GF-D8 (cell line): Measurements from ENCODE around the gene ANKRD22.

Experiments
- DNase-seq: peaks from one replicate; lab custom pipeline; 2025; lab: John Stamatoyannopoulos, UW

ANKRD22 gene

GRCh38 chr10:88800152-88801125 lies 51.2 kb downstream of the ANKRD22 start:
- no peak for DNase-seq

DNA sequence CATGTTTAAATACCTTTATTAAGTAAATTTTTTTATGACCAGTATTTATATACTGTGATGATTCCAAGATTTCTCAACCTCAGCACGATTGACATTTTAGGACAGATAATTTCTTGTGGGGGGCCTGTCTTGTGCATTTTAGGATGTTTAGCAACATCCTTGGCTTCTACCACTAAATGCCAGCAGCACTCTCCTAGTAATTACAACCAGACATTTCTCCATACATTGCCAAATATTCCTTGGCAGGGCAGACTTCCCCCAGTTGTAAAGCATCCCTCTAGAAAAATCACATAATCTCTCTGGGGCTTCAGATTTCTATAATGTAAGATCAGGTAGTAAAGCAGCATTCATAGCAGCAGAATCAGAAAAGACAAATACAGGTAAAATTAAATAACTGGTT lies 56.9 kb downstream of the ANKRD22 start:
- no peak for DNase-seq

GRCh38 chr10:88793712-88794299 lies 57.8 kb downstream of the ANKRD22 start:
- no peak for DNase-seq

DNA sequence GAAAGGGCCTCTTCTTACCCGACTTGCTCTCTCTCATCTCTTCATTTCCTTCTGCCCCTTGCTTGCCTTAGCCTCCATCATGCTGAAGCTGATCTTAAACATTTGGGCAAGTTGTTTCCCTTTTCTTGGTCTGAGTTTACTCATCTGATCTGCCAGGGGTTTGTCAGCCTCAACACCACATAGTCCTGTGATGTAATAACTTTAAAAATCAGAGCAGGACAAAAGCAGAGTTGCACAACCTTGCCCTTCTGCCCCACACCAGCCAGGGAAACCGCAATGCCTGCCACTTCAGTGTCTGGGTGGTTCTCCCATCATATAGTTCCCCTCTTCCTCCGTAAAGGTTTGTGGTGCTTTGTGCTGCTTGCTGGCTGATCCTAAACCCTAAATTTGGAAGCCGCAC lies 59.0 kb downstream of the ANKRD22 start:
- peak; percentile 49 for DNase-seq

DNA sequence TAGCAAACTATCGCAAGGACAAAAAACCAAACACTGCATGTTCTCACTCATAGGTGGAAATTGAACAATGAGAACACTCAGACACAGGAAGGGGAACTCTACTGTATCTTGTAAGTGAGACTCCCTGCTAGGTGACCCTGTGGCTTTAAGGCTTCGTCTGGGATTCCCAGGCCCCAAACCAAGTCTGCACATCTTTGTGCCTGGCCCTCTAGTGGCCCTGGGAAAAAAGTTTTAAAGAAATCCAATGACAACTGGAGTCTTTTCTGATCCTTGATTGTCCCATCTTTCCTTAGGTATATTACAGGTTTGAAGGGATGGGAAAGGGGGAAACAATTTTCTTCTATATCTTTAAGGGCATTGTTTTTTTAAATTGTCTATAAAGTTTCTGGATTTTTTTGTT lies 59.7 kb downstream of the ANKRD22 start:
- DNase-seq: no peak

- no peak for DNase-seq
Observed at GRCh38 chr10:88788924-88789323, 62.7 kb downstream of the ANKRD22 start.

GRCh38 chr10:88787463-88787862 lies 64.2 kb downstream of the ANKRD22 start:
- DNase-seq: no peak

DNA sequence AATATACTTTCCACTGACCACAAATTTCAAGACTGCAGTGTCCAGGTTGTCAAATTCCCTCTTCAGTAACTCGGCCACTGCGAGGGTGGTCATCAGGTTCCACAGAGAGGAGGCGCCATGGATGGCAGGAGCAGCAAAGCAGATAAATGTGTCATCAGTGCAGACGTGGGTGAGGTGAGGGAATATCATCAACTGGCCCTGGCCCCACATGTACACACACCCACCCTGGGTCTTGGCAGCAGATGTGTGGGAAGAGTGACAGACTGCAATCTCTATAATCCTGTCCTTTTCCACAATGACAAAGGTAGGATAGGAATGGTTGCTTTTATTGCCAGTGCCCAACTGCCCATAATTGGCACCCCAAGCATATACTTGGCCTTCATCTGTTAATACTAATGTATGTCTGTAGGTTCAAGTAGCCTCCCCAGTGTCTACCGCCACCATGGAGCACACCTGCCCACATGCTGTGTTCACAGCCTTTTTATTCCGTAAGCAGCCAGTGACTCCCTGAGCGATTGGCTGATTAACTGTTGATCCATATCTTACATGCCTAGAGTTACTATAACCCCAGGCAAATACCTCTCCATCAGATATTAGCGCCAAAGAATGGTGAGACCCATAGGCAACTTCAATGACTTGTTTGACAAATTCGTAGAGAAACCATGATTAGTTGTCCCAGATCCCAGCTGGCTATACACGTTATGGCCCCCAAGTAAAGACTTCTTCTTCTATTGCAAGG lies 65.4 kb downstream of the ANKRD22 start:
- no peak for DNase-seq

GRCh38 chr10:88783724-88784123 lies 67.9 kb downstream of the ANKRD22 start:
- DNase-seq: no peak

DNA sequence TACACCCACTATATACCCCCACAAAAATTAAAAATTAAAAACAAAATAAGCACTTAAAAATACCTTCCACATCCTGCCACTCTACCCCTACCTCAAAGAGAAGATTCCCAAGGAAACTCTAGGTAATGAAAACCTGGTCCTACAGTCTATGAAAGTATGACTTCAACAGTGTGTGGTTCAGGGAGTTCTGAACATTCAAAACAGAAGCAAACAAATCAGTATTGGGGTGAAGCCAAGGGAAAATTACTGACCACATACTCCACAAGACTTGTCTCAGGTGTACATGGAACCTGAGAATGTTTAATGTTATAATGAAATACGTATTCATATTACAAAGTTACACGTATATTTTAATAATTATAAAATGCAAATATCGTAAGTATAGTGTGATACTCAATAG lies 69.4 kb downstream of the ANKRD22 start:
- no peak for DNase-seq

DNA sequence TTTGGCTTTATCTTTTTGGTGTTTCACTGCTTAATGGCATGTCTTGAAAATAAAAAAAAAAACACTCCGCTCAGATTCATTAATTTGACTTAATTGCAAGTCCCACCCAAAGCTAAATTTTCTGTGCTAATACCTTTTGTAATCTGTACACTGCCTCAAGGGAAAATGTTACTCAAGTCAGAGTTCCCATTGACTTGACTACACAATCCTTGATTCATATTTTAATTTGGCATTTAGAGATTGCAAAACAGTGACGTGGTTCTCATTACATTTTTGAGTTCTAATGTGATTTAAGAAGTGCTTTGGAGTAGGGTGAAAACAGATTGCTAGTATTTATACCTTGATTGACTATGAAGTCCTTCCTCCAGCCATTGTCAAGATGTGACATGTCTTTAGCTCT lies 70.4 kb downstream of the ANKRD22 start:
- no peak for DNase-seq
